HG03280 (cell line): ENCODE measurements around the gene SELENOO.

Experiments
- ATAC-seq: cut with Tn5 transposase; IDR thresholded peaks from one replicate; pipeline ENCODE4 v1.9.1; 2021; ENCODE audit warnings: mild to moderate bottlenecking, moderate library complexity; ENCODE audit not compliant: unreplicated experiment

SELENOO gene

DNA sequence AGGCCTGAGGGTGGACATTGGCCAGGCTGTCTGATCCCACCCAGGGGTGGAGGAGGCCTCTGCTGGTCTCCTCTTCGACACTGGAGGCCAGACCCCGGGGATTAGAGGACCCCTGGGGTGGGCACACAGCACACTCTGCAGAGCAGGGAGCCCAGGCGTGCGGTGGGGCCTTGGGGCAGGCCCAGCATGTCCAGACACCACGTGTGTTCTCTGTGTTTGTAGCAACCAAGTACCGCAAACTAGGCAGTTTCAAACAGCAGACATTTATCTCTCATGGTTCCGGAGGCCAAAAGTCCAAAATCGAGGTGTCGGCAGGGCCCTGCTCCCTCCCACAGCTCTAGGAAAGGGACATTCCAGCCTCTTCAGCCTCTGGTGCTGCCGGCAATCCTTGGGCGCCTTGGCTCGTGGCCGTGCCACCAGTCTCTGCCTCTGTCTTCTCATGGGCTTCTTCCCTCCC is 28.8 kb upstream of the SELENOO start:
- ATAC-seq: no peak

DNA sequence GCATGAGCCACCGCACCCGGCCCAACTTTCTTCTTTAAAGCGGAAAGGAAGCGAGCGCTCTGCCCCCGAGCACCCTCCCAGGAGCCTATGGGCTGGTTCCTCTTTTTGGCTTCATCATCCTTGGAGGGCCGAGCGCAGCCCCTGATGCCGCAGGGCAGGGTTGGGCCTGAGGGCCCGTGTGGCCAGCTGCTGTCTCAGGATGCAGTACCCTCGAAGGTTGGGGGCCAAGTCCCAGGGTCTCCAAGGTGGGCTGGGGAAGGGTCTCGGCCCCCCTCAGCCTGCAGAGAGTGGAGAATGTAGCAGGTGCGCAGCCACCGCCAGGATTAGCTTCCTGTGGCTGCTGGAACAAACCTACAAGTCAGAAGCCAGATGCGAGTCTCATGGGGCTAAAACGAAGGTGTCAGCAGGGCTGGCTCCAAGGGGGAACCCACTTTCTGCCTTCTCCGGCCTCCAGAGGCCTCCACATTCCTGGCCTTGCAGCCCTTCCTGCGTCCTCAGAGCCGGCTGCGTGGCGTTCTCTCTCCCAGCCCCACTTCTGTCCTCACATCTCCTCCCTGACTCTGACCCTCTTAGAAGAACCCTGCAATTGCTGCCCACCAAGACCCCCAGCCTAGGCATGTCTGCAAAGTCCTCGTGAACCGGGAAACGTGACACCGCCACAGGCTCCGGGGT is 27.4 kb upstream of the SELENOO start:
- ATAC-seq: no peak

DNA sequence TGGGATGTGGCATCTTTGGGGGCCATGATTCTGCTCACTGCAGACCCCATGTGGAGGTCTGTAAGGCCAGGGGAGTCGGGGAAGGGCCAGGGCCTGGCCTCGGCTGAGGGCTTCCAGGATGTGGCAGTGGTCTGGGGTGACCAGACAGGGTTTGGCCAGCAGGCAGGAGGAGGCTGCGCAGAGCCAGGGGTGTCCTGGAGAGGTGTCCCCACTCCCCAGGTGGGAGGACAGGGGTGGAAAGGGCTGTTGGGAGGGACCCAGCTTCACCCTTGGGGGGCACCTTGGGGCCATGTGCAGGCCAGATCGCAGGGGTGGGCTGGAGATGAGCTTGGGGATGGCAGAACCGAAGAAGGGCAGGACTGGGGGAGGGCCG is 26.8 kb upstream of the SELENOO start:
- ATAC-seq: no peak

DNA sequence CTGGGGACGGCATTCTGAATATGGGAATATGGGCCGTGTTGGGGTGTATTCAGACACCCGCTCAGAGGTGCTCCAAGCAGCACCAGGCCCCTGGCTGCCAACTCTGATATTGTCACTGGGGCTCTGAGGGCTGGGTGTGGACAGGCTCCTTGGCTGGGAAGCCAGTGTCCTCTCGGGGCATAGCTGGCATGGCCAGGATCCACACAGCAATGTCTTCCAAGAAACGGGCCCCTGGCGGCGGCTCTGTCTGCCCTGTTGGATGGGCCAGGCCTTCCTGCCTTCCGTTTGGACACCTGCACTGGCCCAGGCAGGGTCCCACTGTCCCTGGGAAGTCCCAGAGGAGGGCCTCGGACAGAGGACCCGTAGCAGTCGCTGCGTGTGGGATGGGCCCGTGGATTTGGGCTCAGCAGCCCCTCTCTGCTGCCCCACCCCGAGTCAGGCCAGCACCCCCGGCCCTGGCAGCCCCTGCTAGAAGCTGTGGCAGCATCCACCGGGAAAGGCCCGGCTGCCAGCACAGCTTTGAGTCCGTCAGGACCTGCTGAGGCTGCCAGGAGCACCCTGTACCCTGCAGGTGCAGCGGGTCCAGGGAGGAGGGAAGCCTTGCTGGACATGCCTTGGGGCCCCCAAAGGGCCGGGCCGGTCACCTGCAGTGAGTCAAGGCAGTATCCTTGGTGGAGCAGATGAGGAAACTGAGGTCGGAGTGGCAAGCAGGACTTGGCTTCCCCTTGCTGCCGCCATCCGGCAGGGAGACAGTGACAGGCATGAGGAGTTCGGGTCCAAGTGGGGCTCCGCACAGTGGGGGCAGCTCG is 26.2 kb upstream of the SELENOO start:
- ATAC-seq: no peak

DNA sequence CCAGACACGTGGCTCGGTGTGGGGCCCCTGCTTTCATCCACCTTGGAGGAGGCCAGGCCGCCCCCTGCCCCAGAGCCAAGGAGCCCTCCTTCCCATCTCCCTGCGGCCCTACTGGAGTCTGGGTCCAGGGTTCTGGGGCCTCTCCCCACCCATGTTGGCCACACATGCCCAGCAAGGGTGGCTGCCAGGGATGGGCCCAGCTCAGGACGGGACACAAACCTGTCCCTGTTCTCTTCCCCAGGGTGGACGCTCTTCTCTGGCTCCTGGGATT is 25.7 kb upstream of the SELENOO start:
- ATAC-seq: no peak

DNA sequence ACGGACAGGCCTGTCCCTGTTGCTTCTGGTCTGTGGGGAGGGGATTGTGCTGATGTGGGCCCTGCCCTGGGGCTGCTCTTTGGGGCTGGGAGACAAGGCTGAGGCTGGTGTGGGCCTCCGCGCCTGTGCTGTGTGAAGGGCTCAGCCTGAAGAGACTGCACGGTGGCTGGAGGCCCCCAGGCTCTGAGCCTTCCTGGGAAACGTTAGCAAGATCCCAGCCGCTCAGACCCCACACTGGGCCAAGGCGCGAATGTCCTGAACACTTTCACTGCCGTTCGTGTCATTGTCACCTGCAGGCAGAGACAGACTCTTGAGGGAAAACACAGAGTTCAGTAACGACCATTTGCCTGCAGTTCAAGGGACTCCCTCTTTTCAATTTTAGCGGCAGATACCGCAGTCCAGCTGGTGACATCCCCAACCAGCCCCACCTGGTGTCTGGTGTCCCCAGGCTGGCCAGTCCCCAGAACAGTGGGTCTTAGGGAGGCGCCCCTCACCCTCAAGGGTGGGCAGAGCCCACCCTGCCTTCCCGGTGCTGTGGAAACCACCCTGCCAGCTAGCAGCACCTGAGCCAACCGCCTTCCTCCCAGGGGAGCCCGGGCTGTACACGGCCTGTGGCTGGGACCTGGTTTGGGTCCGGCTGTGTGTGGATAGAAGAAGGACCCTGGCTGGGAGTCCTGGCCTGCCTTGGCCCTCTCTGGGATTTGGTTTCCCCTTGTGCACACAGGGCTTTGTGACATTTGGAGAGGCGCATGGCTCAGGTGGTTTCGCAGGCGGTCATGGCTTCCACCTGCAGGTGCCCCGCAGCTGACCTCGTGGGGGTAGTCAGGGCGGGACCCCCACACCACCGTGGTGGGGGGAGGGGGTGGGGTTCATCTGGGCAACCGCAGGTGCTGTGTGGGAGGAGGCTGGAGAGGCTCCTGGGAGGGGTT is 24.6 kb upstream of the SELENOO start:
- no peak for ATAC-seq

DNA sequence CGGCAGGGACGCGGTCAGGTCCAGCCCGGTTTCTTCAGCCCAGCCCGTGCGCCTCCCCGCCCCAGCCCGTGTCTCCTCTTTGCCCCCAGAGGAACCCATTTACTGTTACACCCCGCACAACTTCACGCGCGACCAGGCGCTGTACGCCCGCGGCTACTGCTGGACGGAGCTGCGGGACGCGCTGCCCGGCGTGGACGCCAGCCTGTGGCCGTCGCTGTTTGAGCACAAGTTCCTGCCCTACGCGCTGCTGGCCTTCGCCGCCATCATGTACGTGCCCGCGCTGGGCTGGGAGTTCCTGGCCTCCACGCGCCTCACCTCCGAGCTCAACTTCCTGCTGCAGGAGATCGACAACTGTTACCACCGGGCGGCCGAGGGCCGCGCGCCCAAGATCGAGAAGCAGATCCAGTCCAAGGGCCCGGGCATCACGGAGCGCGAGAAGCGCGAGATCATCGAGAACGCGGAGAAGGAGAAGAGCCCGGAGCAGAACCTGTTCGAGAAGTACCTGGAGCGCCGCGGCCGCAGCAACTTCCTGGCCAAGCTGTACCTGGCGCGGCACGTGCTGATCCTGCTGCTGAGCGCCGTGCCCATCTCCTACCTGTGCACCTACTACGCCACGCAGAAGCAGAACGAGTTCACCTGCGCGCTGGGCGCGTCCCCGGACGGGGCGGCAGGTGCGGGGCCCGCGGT is 23.8 kb upstream of the SELENOO start:
- no peak for ATAC-seq

DNA sequence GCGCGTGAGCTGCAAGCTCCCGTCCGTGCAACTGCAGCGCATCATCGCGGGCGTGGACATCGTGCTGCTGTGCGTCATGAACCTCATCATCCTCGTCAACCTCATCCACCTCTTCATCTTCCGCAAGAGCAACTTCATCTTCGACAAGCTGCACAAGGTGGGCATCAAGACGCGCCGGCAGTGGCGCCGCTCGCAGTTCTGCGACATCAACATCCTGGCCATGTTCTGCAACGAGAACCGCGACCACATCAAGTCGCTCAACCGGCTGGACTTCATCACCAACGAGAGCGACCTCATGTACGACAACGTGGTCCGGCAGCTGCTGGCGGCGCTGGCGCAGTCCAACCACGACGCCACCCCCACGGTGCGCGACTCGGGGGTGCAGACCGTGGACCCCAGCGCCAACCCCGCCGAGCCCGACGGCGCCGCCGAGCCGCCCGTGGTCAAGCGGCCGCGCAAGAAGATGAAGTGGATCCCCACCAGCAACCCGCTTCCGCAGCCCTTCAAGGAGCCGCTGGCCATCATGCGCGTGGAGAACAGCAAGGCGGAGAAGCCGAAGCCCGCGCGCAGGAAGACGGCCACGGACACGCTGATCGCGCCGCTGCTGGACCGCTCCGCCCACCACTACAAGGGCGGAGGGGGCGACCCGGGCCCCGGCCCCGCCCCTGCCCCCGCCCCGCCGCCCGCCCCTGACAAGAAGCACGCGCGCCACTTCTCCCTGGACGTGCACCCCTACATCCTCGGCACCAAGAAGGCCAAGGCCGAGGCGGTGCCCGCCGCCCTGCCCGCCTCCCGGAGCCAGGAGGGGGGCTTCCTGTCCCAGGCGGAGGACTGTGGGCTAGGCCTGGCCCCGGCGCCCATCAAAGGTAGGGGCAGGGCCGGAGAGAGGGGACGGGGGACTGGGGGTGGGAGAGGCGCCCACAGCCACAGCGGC is 23.0 kb upstream of the SELENOO start:
- ATAC-seq: no peak

DNA sequence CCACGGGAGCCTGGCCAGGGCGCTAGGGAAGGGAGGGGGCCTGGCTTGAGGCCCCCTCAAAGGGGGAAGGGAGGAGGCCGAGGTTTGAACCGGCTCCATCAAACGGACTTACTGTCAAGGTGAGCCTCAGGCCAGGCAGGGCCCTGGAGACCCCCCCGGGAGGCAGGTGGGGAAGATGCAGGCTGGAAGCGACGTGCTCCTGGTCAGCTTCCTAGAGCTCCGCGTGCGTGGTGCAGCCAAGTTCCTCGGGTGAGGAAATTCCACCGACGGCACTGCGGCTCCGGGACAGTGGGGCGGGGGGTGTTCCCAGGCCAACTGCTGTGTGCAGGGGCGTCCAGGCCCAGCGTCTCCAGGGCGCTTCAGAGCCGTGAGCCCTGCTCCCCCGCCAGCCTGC is 22.3 kb upstream of the SELENOO start:
- no peak for ATAC-seq

DNA sequence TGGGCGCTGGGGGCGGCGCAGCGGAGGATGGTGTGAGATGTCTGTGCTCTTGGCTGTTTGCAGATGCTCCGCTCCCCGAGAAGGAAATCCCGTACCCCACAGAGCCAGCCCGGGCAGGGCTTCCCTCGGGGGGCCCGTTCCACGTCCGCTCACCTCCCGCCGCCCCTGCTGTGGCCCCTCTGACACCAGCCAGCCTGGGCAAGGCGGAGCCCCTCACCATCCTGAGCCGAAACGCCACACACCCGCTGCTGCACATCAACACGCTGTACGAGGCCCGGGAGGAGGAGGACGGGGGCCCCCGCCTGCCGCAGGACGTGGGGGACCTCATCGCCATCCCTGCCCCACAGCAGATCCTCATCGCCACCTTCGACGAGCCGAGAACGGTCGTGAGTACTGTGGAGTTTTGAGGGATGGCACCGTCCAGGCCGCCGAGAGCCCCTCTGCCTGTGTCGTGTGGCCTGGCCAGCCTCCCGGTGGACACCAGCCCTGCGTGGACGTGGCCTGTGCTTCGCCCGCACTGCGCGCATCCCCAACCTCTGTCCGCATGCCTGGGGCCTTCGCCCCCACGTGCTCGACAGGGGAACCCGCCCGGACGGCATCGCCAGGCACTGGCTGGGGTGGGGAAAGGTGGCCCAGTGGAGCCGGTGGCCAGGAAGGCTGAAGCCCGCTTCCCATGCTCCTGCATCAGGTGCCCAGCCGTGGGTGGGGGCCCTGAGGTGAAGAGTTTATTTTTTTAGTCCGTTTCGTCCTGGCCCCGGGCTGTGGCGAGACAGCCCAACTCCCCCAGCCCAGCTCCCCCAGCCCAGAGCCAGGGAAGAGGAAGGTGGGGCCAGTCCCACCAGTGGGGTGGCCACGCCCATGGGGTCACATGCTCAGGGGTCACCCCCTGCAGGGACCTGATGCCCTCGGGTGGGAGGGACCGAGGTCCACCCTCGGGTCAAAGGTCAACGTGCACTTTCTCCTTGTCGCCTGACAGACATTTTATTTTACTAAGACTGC is 21.6 kb upstream of the SELENOO start:
- ATAC-seq: no peak

DNA sequence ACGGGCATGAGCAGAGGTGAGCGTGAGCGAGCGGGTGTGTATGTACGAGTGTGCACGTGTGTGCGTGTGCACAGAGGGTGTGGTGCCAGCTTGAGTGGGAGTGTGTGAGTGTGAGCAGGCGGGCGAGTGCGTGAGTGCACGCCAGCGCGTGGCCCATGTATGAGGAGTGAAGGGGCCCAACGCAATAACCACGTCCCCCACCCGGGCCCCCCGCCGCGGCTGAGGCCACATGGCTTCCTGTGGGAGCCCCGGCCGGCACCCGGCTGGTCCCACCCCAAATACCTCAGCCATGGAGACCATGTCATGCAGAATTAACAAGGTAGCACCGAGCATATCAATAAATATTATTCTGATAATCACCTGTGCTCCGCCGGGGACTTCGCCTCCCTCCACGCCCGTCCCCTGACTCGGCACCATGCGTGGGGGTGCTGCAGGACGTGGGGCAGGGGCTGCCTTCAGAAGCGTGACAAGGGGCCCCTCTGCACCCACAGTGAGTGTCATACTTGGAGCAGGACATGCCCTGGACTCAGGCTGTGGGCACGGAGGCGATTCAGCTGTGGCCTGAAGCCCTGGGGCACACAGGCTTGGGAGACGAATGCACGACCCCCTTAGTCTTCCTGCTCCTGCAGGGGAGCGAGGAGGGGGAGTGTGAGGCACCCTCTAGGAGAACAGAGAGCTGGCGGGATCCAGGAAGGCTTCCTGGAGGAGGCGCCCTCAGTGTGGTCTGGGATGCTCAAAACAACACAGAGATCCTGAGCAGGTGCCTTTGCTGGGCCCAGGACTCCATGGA is 20.7 kb upstream of the SELENOO start:
- ATAC-seq: no peak

DNA sequence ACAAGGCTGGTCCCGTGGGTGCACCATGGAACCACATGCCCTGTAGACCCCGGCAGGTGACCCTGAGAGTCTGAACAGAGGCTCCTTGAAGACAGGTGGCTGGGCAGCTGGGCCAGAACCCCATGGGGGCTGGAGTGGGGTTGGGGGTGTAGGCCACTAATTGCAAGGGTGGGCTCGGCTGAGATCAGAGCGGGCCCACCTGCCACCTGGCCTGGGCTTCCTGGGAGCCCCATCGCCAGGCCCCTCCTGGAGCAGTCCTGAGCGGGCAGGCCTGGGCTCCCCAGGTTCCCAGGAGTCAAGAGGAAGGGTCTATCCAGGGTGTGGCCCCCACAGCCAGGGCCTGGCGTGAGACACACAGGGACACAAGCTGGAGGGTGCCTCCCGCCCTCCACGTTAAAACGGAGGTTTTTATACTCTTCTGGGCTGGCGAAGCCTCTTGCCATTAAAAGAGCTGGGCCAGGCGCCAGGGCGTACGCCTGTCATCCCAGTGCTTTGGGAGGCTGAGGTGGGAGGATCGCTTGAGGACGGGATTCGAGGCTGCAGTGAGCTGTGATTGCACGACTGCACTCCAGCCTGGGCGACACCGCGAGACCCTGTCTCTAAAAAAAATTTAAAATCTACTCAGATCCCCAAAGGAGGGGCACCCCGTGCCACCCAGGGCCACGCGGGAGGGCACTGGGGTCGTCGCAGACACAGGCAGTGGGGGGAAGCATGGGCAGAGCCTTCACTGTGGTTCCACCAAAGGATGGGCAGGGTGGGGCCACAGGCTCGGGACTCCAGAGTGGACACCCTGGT is 19.9 kb upstream of the SELENOO start:
- ATAC-seq: no peak

DNA sequence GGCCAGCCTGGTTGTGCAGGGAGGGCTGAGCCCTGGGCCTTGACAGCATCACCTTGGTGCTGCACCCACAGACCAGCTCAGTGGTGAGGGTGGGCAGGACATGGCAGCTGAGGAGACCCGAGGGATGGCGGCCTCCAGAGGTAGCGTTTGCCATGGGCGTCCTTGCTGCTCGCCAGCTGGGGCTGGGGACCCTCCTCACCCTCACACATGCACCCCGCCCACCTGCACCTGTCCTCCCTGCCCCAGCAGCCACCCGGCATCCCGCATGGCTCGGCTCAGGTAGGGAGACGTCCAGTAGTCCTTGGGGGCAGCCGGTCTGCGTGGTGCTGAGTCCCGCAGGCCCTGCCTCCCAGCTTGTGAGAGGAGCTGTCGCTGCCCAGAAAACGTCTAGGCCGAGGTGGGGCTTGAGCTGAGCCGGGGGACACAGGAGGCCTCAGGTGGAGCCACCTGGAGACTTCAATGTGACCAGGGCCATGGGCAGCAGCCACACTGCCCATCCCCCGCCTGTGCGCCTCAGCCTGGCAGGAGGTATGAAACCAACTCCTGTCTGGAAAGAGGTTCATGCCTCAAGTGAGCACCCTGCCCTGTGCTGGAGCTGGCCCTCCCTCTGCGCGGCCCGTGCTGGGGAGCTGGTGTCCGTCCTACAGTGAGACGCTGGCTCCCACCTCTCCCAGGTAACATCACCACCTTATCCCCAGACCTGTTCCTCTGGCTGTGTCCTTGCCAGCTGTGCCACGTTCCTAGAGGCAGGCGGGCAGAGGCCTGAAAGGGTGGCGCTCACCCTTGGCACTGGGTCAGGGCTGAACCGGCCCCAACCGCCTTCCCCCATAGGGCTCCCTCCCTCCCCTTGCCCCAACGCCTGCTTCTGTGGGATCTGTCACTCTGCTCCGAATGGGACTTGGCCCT is 18.4 kb upstream of the SELENOO start:
- no peak for ATAC-seq

DNA sequence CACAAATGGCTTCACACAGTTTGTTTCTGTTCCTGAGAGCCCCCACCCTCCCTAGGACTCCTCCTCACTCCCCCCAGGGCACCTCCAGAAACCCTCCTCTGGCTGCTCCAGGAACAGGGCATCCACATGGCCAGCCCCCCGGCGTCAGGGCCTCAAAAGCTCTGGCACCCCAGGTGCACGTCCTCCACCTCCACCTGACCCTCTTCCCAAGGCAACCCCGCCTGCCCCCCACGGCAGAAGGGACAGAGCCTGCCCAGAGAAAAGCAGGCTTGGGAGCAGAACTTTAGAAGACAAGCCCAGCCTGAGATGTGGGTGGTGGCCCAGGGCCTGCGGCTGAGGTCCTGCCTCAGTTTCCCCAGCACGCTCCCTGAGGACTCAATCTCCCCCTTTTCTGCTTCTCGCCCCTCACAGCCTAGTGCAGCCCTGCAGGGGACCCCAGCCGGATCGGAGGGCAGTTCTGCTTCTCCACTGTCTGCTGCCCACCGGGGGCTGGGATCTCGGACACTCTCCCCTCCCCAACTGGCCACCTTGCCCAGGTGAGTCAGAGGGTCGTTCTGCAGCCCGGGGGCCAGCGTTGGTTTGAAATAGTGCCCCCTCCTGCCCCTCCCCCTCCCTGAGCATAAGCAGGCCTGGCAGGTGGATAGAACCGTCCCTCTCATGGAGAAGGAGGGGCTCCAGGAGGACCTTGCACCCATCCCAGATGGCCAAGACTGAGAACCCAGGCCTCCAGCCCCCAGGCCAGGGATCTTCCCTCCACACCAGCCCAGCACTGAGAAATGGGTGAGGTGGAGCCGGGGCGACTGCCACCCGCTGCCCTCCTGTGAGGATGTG is 17.5 kb upstream of the SELENOO start:
- no peak for ATAC-seq
